Parathyroid adenoma (tissue), 2 donors: Measurements from ENCODE around the gene P3H1.

Experiments
- H2AFZ ChIP-seq: fragments of 300-600 bp; sonication (generic); one replicate; pipeline ENCODE4 v1.7.0; 2017; ENCODE audit warnings: antibody characterized with exemption, mild to moderate bottlenecking
- H3K27ac ChIP-seq: fragments of 300-600 bp; sonication (generic); one replicate; pipeline ENCODE4 v1.7.0; 2017
- H3K27me3 ChIP-seq: fragments of 300-600 bp; sonication (generic); one replicate; pipeline ENCODE4 v1.7.0; 2017; ENCODE audit warnings: low read length; ENCODE audit not compliant: control insufficient read depth, insufficient read depth
- H3K36me3 ChIP-seq: fragments of 300-600 bp; sonication (generic); one replicate; pipeline ENCODE4 v1.7.0; 2017; ENCODE audit warnings: low read length; ENCODE audit not compliant: control insufficient read depth, insufficient read depth
- H3K4me1 ChIP-seq: fragments of 300-600 bp; sonication (generic); one replicate; pipeline ENCODE4 v1.7.0; 2017; ENCODE audit warnings: control low read depth
- H3K4me2 ChIP-seq: fragments of 300-600 bp; sonication (generic); one replicate; pipeline ENCODE4 v1.7.0; 2017; ENCODE audit warnings: low read length
- H3K4me3 ChIP-seq: fragments of 300-600 bp; sonication (generic); one replicate; pipeline ENCODE4 v1.7.0; 2017; ENCODE audit warnings: low read depth, low read length
- H3K79me2 ChIP-seq: fragments of 300-600 bp; sonication (generic); one replicate; pipeline ENCODE4 v1.7.0; 2017; ENCODE audit warnings: control low read depth
- H3K9ac ChIP-seq: fragments of 300-600 bp; sonication (generic); one replicate; pipeline ENCODE4 v1.7.0; 2017; ENCODE audit warnings: mild to moderate bottlenecking
- H3K9me3 ChIP-seq: fragments of 300-600 bp; sonication (generic); one replicate; pipeline ENCODE4 v1.7.0; 2017; ENCODE audit warnings: low read length; ENCODE audit not compliant: control insufficient read depth
- CTCF ChIP-seq: fragments of 300-600 bp; sonication (generic); IDR thresholded peaks from one replicate; pipeline ENCODE4 v1.7.0; 2017; ENCODE audit warnings: antibody characterized with exemption, mild to moderate bottlenecking
- donor health status: primary hyperparathyroidism.

Gene P3H1

GRCh38 chr1:42737257-42737656 lies 29.6 kb downstream of the P3H1 start:
- H3K4me3 ChIP-seq: no peak overlapping the region
- H3K9me3 ChIP-seq: no peaks in the 10 kb centered on the region
- H2AFZ ChIP-seq: no peak overlapping the region
- no peaks in the 10 kb centered on the region for H3K36me3 ChIP-seq
- no peak overlapping the region for H3K4me2 ChIP-seq
- H3K4me1 ChIP-seq: peaks cover 9% of the 10 kb centered on the region
- H3K27me3 ChIP-seq: no peaks in the 10 kb centered on the region
- H3K79me2 ChIP-seq: no peaks in the 10 kb centered on the region
- H3K27ac ChIP-seq: peak overlapping the region; percentile 61
- TF ChIP-seq CTCF: peak; percentile 26
- no peak overlapping the region for H3K9ac ChIP-seq

GRCh38 chr1:42736571-42737200 lies 30.1 kb downstream of the P3H1 start:
- H3K9ac ChIP-seq: no peak overlapping the region
- H2AFZ ChIP-seq: no peak overlapping the region
- H3K4me1 ChIP-seq: peaks cover 9% of the 10 kb centered on the region
- no peak for TF ChIP-seq CTCF
- H3K79me2 ChIP-seq: no peaks in the 10 kb centered on the region
- H3K4me2 ChIP-seq: no peak overlapping the region
- H3K27me3 ChIP-seq: no peaks in the 10 kb centered on the region
- H3K27ac ChIP-seq: peak overlapping the region; percentile 61
- H3K36me3 ChIP-seq: no peaks in the 10 kb centered on the region
- H3K9me3 ChIP-seq: no peaks in the 10 kb centered on the region
- no peak overlapping the region for H3K4me3 ChIP-seq

- Histone ChIP-seq H3K9me3 (no peaks in the 10 kb centered on the region), H3K9ac (no peak overlapping the region)
- TF ChIP-seq CTCF: no peak
Measured at GRCh38 chr1:42736152-42736551, 30.7 kb downstream of the P3H1 start.

GRCh38 chr1:42735477-42736105 lies 31.2 kb downstream of the P3H1 start:
- H3K9me3 ChIP-seq: no peaks in the 10 kb centered on the region
- H3K36me3 ChIP-seq: no peaks in the 10 kb centered on the region
- no peak overlapping the region for H3K4me3 ChIP-seq
- H3K27ac ChIP-seq: no peak overlapping the region
- no peak overlapping the region for H3K4me2 ChIP-seq
- peaks cover 9% of the 10 kb centered on the region for H3K4me1 ChIP-seq
- H2AFZ ChIP-seq: peak overlapping the region; percentile 38
- H3K79me2 ChIP-seq: no peaks in the 10 kb centered on the region
- H3K9ac ChIP-seq: no peak overlapping the region
- H3K27me3 ChIP-seq: no peaks in the 10 kb centered on the region
- TF ChIP-seq CTCF: no peak

More at GRCh38 chr1:42736152-42736551, 30.7 kb downstream of the P3H1 start:
- H2AFZ ChIP-seq: peak overlapping the region; percentile 38
- peaks cover 9% of the 10 kb centered on the region for H3K4me1 ChIP-seq
- H3K4me2 ChIP-seq: no peak overlapping the region
- H3K27me3 ChIP-seq: no peaks in the 10 kb centered on the region
- peak overlapping the region; percentile 61 for H3K27ac ChIP-seq
- no peaks in the 10 kb centered on the region for H3K79me2 ChIP-seq
- H3K4me3 ChIP-seq: no peak overlapping the region
- H3K36me3 ChIP-seq: no peaks in the 10 kb centered on the region

GRCh38 chr1:42735056-42735455 lies 31.8 kb downstream of the P3H1 start:
- H3K9me3 ChIP-seq: no peaks in the 10 kb centered on the region
- no peak overlapping the region for H3K9ac ChIP-seq
- TF ChIP-seq CTCF: no peak

More at GRCh38 chr1:42735056-42735455, 31.8 kb downstream of the P3H1 start:
- Histone ChIP-seq H3K79me2 (no peaks in the 10 kb centered on the region), H3K36me3 (no peaks in the 10 kb centered on the region), H3K27ac (no peak overlapping the region), H3K27me3 (no peaks in the 10 kb centered on the region), H3K4me1 (peaks cover 9% of the 10 kb centered on the region), H3K4me3 (no peak overlapping the region), H3K4me2 (no peak overlapping the region), H2AFZ (no peak overlapping the region)
